Glomerular visceral epithelial cell (primary cell): Measurements from ENCODE around the gene CD28.
"Not testable (repeated sequence)": the region's sequence is repeated elsewhere in the genome, so short reads cannot be mapped to it uniquely, and the experiment has no call there.

Experiments
- DNase-seq: peaks from one replicate; pipeline ENCODE4 v3.0.0-alpha.2; 2016; ENCODE audit errors: extremely low spot score

CD28 gene

GRCh38 chr2:203748331-203749126 is 42.1 kb downstream of the CD28 start:
- no peak for DNase-seq

GRCh38 chr2:203750346-203751068 is 44.1 kb downstream of the CD28 start:
- DNase-seq: no peak

GRCh38 chr2:203751685-203752271 is 45.3 kb downstream of the CD28 start:
- no peak for DNase-seq

- no peak for DNase-seq
Measured at GRCh38 chr2:203756161-203756560, 49.7 kb downstream of the CD28 start.

- DNase-seq: peak; percentile 76
Measured at GRCh38 chr2:203758841-203759689, 52.6 kb downstream of the CD28 start.

- DNase-seq: peak; percentile 91
Measured at GRCh38 chr2:203759690-203760365, 53.4 kb downstream of the CD28 start.

- no peak for DNase-seq
Measured at GRCh38 chr2:203761121-203761520, 54.7 kb downstream of the CD28 start.

GRCh38 chr2:203763241-203763937 is 57.0 kb downstream of the CD28 start:
- no peak for DNase-seq

- no peak for DNase-seq
Measured at GRCh38 chr2:203763938-203764664, 57.7 kb downstream of the CD28 start.

- no peak for DNase-seq
Measured at GRCh38 chr2:203772456-203773165, 66.2 kb downstream of the CD28 start.

GRCh38 chr2:203774760-203775159 is 68.3 kb downstream of the CD28 start:
- DNase-seq: no peak

- no peak for DNase-seq
Measured at GRCh38 chr2:203775684-203776083, 69.2 kb downstream of the CD28 start.

GRCh38 chr2:203777030-203777429 is 70.6 kb downstream of the CD28 start:
- no peak for DNase-seq

GRCh38 chr2:203779477-203780073 is 73.1 kb downstream of the CD28 start:
- DNase-seq: not testable (repeated sequence)

- DNase-seq: no peak
Measured at GRCh38 chr2:203780231-203780630, 73.8 kb downstream of the CD28 start.

- no peak for DNase-seq
Measured at GRCh38 chr2:203781151-203781550, 74.7 kb downstream of the CD28 start.

- peak; percentile 98 for DNase-seq
Measured at GRCh38 chr2:203782262-203782976, 76.0 kb downstream of the CD28 start.

GRCh38 chr2:203783496-203784203 is 77.2 kb downstream of the CD28 start:
- DNase-seq: peak; percentile 90
